KMS-11 (cell line): ENCODE data around the gene DCAF15.

Experiments used
- H2AFZ ChIP-seq: fragments of 200-600 bp; sonication (generic); 2 replicates; pipeline ENCODE4 v1.6.1; 2016; ENCODE audit warnings: antibody characterized with exemption, mixed run types, low read depth
- H3K27ac ChIP-seq: fragments of 200-600 bp; sonication (generic); 2 replicates; pipeline ENCODE4 v1.6.1; 2016; ENCODE audit warnings: mild to moderate bottlenecking, mixed run types
- H3K27me3 ChIP-seq: fragments of 200-600 bp; sonication (generic); 2 replicates; pipeline ENCODE4 v1.6.1; 2017; ENCODE audit warnings: mild to moderate bottlenecking, low read depth, mixed run types, moderate library complexity; ENCODE audit not compliant: insufficient read depth
- H3K36me3 ChIP-seq: fragments of 200-600 bp; sonication (generic); 2 replicates; pipeline ENCODE4 v1.6.1; 2017; ENCODE audit warnings: mild to moderate bottlenecking, mixed run types; ENCODE audit not compliant: insufficient read depth
- H3K4me1 ChIP-seq: fragments of 200-600 bp; sonication (generic); 2 replicates; pipeline ENCODE4 v1.6.1; 2016; ENCODE audit warnings: mild to moderate bottlenecking, low read depth, mixed run types; ENCODE audit not compliant: poor library complexity, severe bottlenecking
- H3K4me2 ChIP-seq: fragments of 200-600 bp; sonication (generic); 2 replicates; pipeline ENCODE4 v1.7.0; 2016; ENCODE audit warnings: mild to moderate bottlenecking, mixed run types
- H3K4me3 ChIP-seq: fragments of 200-600 bp; sonication (generic); IDR thresholded peaks from 2 replicates; pipeline ENCODE4 v1.6.1; 2017; ENCODE audit warnings: low read depth, low read length, mixed read lengths; ENCODE audit not compliant: insufficient read depth
- H3K79me2 ChIP-seq: fragments of 200-600 bp; sonication (generic); 2 replicates; pipeline ENCODE4 v1.6.1; 2016; ENCODE audit warnings: low read depth, mixed run types; ENCODE audit not compliant: insufficient read depth
- H3K9ac ChIP-seq: fragments of 200-600 bp; sonication (generic); 2 replicates; pipeline ENCODE4 v1.6.1; 2016; ENCODE audit warnings: mild to moderate bottlenecking, mixed run types
- H4K20me1 ChIP-seq: fragments of 200-600 bp; sonication (generic); 2 replicates; pipeline ENCODE4 v1.6.1; 2016; ENCODE audit warnings: mild to moderate bottlenecking, mixed run types; ENCODE audit not compliant: insufficient read depth
- TF ChIP-seq, protein P1 (sequence below): fragments of 200-600 bp; sonication (generic); conservative IDR thresholded peaks from 2 replicates; pipeline ENCODE4 v1.6.1; 2017; ENCODE audit warnings: low read depth, mild to moderate bottlenecking, antibody characterized with exemption, low read length, moderate library complexity, mixed read lengths

DCAF15 gene

DNA sequence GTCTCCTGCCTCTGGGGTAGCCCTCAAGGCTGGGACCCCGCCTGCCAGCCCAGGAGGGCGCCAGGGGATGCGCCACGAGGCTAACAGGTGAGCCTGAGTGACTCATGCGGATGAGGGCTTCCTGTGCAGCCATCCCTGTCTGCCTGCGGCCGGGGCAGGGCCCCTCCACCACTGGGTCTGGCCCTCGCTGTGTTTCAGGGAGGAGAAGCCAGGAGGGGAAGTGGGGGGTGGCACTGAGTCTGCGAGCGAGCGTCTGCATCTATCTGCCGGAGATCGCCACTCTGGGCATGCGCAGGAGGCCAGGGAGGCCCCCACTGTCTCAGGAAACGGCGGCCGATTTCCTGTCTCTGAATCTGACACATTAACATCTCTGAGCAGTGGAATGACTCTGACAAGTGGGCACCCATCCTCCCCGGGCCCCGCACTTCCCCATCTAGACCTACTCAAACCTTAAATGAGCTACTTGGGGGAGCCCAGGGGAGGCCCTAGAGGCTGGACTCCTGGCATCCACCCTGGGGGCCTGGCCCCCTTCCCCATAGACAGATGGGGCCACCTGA, 34.1 kb downstream of the DCAF15 start:
- H3K4me2 ChIP-seq = peak overlapping the region; percentile 67
- H3K4me3 ChIP-seq = no peak overlapping the region
- H3K9ac ChIP-seq = peak overlapping the region; percentile 35; the same call in 1 of the 2 replicates
- TF ChIP-seq, protein P1, sequence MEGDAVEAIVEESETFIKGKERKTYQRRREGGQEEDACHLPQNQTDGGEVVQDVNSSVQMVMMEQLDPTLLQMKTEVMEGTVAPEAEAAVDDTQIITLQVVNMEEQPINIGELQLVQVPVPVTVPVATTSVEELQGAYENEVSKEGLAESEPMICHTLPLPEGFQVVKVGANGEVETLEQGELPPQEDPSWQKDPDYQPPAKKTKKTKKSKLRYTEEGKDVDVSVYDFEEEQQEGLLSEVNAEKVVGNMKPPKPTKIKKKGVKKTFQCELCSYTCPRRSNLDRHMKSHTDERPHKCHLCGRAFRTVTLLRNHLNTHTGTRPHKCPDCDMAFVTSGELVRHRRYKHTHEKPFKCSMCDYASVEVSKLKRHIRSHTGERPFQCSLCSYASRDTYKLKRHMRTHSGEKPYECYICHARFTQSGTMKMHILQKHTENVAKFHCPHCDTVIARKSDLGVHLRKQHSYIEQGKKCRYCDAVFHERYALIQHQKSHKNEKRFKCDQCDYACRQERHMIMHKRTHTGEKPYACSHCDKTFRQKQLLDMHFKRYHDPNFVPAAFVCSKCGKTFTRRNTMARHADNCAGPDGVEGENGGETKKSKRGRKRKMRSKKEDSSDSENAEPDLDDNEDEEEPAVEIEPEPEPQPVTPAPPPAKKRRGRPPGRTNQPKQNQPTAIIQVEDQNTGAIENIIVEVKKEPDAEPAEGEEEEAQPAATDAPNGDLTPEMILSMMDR = no peak
- peak overlapping the region; percentile 57 for H3K27ac ChIP-seq
- H4K20me1 ChIP-seq = no peaks in the 10 kb centered on the region
- H3K4me1 ChIP-seq = peaks cover 17% of the 10 kb centered on the region
- no peaks in the 10 kb centered on the region for H3K27me3 ChIP-seq
- H3K36me3 ChIP-seq = no peaks in the 10 kb centered on the region
- H3K79me2 ChIP-seq = no peaks in the 10 kb centered on the region
- H2AFZ ChIP-seq = peak overlapping the region; percentile 42; the same call in 1 of the 2 replicates

DNA sequence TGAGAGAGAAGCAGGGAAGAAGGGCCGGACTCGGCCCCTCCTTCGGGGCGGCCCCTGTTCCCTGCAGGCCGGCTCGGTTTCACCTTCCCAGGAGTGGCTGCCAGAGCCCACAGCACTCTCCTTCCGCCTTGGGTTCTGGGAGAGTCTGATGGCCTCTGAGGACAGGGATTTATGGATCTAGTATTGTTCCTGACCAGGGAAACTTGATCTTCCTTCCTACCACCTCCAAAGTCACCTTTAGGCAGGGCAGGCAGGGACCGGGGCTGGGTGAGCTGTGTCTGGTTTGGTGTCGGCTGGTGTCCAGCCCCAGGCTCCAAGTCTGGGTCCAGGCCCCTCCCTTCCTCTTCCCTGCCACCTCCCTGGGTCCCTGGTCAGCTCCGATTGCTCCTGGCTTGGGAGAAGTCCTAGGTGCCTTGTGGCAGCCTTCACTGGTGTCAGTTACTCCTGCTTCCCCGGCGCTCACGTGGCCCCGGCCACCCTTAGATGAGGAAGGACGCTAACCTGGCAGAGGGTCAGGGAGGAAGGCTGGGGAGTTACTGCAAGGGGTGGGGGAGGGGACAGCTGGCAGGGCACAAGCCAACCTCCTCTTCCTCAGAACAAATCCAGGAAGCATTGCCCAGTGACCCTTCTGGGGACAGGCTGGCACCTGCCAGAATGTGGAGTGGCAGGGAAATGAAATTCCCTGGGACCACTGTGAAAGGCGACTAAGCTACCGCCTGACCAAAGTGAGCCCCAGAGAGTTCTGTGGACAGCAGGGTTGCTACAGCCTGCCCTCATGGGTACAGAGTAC, 35.0 kb downstream of the DCAF15 start:
- H2AFZ ChIP-seq = peak overlapping the region; percentile 42; the same call in 1 of the 2 replicates
- H3K36me3 ChIP-seq = no peaks in the 10 kb centered on the region
- no peak overlapping the region for H3K4me3 ChIP-seq
- H3K27me3 ChIP-seq = no peaks in the 10 kb centered on the region
- TF ChIP-seq, protein P1 = no peak
- H3K9ac ChIP-seq = peak overlapping the region; percentile 35; the same call in 1 of the 2 replicates
- H3K79me2 ChIP-seq = no peaks in the 10 kb centered on the region
- H4K20me1 ChIP-seq = no peaks in the 10 kb centered on the region
- H3K27ac ChIP-seq = peak overlapping the region; percentile 57; the same call in 1 of the 2 replicates
- H3K4me2 ChIP-seq = peak overlapping the region; percentile 67
- H3K4me1 ChIP-seq = peaks cover 17% of the 10 kb centered on the region

DNA sequence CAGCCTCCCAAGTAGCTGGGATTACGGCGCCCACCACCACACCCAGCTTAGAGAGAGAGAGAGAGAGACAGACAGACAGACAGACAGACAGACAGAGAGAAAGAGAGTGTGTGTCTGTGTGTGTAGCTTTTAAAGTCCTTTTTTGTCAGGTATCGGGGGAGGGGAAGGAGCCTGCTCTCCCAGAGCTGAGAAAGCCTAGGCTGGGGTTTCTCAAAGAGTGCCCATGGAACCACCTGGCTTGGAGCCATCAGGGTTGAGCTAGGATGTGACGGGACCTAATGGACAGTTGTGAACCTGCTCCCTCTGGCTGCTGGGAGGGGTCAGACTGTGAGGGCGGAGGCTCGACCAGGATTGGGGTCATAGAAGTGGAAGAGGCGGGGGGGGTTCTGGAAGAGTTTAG, 37.2 kb downstream of the DCAF15 start:
- Histone ChIP-seq H3K27me3 (no peaks in the 10 kb centered on the region), H3K4me2 (no peak overlapping the region), H3K4me1 (peaks cover 17% of the 10 kb centered on the region), H3K79me2 (no peaks in the 10 kb centered on the region), H3K9ac (no peak overlapping the region), H4K20me1 (no peaks in the 10 kb centered on the region), H3K4me3 (no peak overlapping the region), H2AFZ (no peak overlapping the region), H3K36me3 (no peaks in the 10 kb centered on the region), H3K27ac (no peak overlapping the region)
- TF ChIP-seq, protein P1 = no peak

DNA sequence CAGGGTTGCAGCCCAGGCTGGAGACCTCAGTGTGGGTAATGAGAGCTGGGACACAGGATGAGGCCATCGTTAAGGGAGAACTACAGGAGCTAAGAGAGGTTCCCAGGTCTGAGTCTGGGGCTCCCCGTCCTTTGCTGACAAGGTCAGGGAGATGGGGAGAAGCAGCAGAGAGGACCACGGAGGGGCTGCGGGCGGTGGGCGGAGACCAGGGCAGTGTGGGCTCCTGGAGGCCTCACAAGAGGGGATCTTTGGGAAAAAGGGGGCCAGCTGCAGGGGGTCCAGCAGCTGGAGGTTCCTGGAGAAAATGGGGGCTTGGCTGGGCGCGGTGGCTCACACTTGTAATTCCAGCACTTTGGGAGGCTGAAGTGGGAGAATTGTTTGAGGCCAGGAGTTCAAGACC, 37.8 kb downstream of the DCAF15 start:
- Histone ChIP-seq H3K9ac (no peak overlapping the region), H3K4me1 (peaks cover 17% of the 10 kb centered on the region), H3K4me3 (no peak overlapping the region), H3K79me2 (no peaks in the 10 kb centered on the region), H3K36me3 (no peaks in the 10 kb centered on the region), H3K4me2 (no peak overlapping the region), H4K20me1 (no peaks in the 10 kb centered on the region), H3K27me3 (no peaks in the 10 kb centered on the region), H3K27ac (no peak overlapping the region), H2AFZ (no peak overlapping the region)
- TF ChIP-seq, protein P1 = no peak
